Hippocampal formation (tissue), 2 donors: Measurements from ENCODE around the gene GOLGA6D.
"Not testable (repeated sequence)": the region's sequence is repeated elsewhere in the genome, so short reads cannot be mapped to it uniquely, and the experiment has no call there.

Experiments used
- DNase-seq, 2 donors: peaks; one replicate each; lab custom pipeline; 2025; lab: John Stamatoyannopoulos, UW

Gene GOLGA6D

GRCh38 chr15:75333654-75334419 is 51.2 kb downstream of the GOLGA6D start:
- not testable (repeated sequence) for DNase-seq

GRCh38 chr15:75335313-75335704 is 52.7 kb downstream of the GOLGA6D start:
- no peak for DNase-seq

GRCh38 chr15:75335705-75336355 is 53.2 kb downstream of the GOLGA6D start, which contains the start of gene COMMD4:
Gene COMMD4, plus strand, starts transcription at chr15:75336063. Its CDS starts 27 bp downstream, at chr15:75336090.
- DNase-seq: peak; percentile 91 to 92

- no peak for DNase-seq
Measured at GRCh38 chr15:75338661-75339240, 56.1 kb downstream of the GOLGA6D start.

GRCh38 chr15:75339531-75340240 is 57.1 kb downstream of the GOLGA6D start:
- DNase-seq: no peak

- DNase-seq: no peak
Measured at GRCh38 chr15:75342221-75342620, 59.6 kb downstream of the GOLGA6D start.

- DNase-seq: peak in 1 of 2 donors; percentile 27
Measured at GRCh38 chr15:75343953-75344352, 61.3 kb downstream of the GOLGA6D start.
